ENCODE measurements around the gene MADD. TPM values are rescaled to one million over a fixed set of nuclear protein-coding genes. Genes with fewer than 3 reads are reported as not detected.

The MADD gene
- total and polyA plus RNA-seq, 2 experiments from 2014 or later: 13.4 to 43.8 TPM

DNA sequence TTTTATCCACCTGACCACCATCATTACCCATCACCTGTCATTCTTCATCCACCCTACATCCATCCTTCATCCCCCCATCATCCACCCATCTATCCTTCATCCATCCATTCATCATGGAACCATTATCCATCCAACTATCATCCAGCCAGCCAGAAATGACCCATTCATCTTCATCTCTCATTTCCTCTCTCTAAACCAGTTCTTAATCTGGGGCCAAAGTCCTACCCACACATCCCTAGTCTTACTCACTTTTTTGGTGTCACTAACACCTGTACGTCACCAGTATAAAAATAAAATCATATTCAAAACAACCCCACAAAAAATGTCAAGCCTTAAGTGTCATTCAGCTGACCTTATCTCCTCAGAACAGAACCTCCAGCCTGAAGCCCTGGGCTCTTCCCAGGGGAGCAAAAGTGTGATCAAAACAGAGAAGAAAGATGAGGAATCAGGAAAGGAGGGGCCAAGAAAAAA, 96.1 kb downstream of the MADD start:
- no peak overlapping the region for H2AFZ ChIP-seq
- no peaks in the 10 kb centered on the region; the same call in 2 of the 3 replicates for H3K9me3 Mint-ChIP-seq
- ATAC-seq (no peak), DNase-seq (ENCODE audit: low spot score) (no peak)
- H3K9me2 ChIP-seq (ENCODE audit: insufficient read depth): no peaks in the 10 kb centered on the region
- H3K27ac Mint-ChIP-seq: no peak overlapping the region
- H3K4me1 ChIP-seq (ENCODE audit: insufficient read depth): no peaks in the 10 kb centered on the region
- H4K20me1 ChIP-seq (replicated peaks; ENCODE audit: insufficient read depth): no peaks in the 10 kb centered on the region
- no peak overlapping the region for H3K4me3 ChIP-seq
- no peaks in the 10 kb centered on the region for H3K27me3 ChIP-seq (ENCODE audit: insufficient read depth)
- no peaks in the 10 kb centered on the region for H3K36me3 ChIP-seq (ENCODE audit: insufficient read depth)
- H3K36me3 Mint-ChIP-seq (ENCODE audit: low read depth): no peaks in the 10 kb centered on the region
- H3K4me2 ChIP-seq: no peak overlapping the region
- H3K4me3 Mint-ChIP-seq: no peak overlapping the region
- no peak overlapping the region for H3K27ac ChIP-seq (ENCODE audit: low read depth)
- 0 out of 2 replicates have a peak, but pooled peaks cover 3% of the 10 kb centered on the region for H3F3A ChIP-seq (replicated peaks; ENCODE audit: low read depth)
- TF ChIP-seq JUNB (IDR thresholded peaks at IDR 0.05; ENCODE audit: unreplicated experiment) (no peak), EZH2phosphoT487 (IDR thresholded peaks at IDR 0.05; ENCODE audit: unreplicated experiment) (no peak), ZNF331 (CRISPR knock-in tag; IDR thresholded peaks at IDR 0.05; ENCODE audit: low read depth) (no peak), NANOG (IDR thresholded peaks at IDR 0.05; ENCODE audit: borderline replicate concordance) (no peak), EZH2 (IDR thresholded peaks at IDR 0.05; ENCODE audit: low read depth, unreplicated experiment) (no peak)
- TF ChIP-seq, protein P1, sequence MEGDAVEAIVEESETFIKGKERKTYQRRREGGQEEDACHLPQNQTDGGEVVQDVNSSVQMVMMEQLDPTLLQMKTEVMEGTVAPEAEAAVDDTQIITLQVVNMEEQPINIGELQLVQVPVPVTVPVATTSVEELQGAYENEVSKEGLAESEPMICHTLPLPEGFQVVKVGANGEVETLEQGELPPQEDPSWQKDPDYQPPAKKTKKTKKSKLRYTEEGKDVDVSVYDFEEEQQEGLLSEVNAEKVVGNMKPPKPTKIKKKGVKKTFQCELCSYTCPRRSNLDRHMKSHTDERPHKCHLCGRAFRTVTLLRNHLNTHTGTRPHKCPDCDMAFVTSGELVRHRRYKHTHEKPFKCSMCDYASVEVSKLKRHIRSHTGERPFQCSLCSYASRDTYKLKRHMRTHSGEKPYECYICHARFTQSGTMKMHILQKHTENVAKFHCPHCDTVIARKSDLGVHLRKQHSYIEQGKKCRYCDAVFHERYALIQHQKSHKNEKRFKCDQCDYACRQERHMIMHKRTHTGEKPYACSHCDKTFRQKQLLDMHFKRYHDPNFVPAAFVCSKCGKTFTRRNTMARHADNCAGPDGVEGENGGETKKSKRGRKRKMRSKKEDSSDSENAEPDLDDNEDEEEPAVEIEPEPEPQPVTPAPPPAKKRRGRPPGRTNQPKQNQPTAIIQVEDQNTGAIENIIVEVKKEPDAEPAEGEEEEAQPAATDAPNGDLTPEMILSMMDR (conservative IDR thresholded peaks at IDR 0.05; ENCODE audit: low read depth in 2 of 2): no peak
- TF ChIP-seq, protein P2, sequence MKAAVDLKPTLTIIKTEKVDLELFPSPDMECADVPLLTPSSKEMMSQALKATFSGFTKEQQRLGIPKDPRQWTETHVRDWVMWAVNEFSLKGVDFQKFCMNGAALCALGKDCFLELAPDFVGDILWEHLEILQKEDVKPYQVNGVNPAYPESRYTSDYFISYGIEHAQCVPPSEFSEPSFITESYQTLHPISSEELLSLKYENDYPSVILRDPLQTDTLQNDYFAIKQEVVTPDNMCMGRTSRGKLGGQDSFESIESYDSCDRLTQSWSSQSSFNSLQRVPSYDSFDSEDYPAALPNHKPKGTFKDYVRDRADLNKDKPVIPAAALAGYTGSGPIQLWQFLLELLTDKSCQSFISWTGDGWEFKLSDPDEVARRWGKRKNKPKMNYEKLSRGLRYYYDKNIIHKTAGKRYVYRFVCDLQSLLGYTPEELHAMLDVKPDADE (IDR thresholded peaks at IDR 0.05): no peak
- TF ChIP-seq, protein P3, sequence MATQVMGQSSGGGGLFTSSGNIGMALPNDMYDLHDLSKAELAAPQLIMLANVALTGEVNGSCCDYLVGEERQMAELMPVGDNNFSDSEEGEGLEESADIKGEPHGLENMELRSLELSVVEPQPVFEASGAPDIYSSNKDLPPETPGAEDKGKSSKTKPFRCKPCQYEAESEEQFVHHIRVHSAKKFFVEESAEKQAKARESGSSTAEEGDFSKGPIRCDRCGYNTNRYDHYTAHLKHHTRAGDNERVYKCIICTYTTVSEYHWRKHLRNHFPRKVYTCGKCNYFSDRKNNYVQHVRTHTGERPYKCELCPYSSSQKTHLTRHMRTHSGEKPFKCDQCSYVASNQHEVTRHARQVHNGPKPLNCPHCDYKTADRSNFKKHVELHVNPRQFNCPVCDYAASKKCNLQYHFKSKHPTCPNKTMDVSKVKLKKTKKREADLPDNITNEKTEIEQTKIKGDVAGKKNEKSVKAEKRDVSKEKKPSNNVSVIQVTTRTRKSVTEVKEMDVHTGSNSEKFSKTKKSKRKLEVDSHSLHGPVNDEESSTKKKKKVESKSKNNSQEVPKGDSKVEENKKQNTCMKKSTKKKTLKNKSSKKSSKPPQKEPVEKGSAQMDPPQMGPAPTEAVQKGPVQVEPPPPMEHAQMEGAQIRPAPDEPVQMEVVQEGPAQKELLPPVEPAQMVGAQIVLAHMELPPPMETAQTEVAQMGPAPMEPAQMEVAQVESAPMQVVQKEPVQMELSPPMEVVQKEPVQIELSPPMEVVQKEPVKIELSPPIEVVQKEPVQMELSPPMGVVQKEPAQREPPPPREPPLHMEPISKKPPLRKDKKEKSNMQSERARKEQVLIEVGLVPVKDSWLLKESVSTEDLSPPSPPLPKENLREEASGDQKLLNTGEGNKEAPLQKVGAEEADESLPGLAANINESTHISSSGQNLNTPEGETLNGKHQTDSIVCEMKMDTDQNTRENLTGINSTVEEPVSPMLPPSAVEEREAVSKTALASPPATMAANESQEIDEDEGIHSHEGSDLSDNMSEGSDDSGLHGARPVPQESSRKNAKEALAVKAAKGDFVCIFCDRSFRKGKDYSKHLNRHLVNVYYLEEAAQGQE (IDR thresholded peaks at IDR 0.05; ENCODE audit: unreplicated experiment): no peak
- no peaks in the 10 kb centered on the region for H3K4me1 Mint-ChIP-seq
- no peaks in the 10 kb centered on the region for H3K79me2 ChIP-seq (replicated peaks; ENCODE audit: insufficient read depth)
- H3K27me3 Mint-ChIP-seq (ENCODE audit: insufficient read depth, low read depth, poor library complexity): peaks cover 2% of the 10 kb centered on the region

DNA sequence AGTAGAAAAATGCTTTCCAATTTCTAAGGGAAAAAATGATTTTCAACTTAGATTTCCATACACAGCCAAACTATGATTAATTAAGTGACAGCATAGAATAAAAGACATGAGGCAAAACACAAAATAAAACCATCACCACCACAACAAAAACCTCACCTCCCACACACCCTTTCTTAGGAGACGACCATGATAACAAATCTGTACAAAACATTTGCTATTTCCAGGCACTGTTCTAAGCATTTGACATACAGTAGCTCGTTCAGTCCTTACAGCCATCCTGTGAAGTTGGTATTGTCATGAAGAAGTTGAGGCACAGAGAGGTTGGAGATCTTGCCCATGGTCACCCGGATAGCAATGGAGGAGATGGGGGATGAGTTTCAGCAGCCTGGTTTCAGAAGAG, 99.7 kb downstream of the MADD start:
- no peaks in the 10 kb centered on the region for H3K4me1 Mint-ChIP-seq
- Histone ChIP-seq H3K27me3 (ENCODE audit: insufficient read depth) (no peaks in the 10 kb centered on the region), H2AFZ (no peak overlapping the region), H3K4me3 (no peak overlapping the region), H3K4me1 (ENCODE audit: insufficient read depth) (no peaks in the 10 kb centered on the region), H3K79me2 (replicated peaks; ENCODE audit: insufficient read depth) (no peaks in the 10 kb centered on the region), H4K20me1 (replicated peaks; ENCODE audit: insufficient read depth) (no peaks in the 10 kb centered on the region), H3K4me2 (no peak overlapping the region), H3K27ac (ENCODE audit: low read depth) (no peak overlapping the region), H3F3A (replicated peaks; ENCODE audit: low read depth) (no peaks in the 10 kb centered on the region), H3K36me3 (ENCODE audit: insufficient read depth) (no peaks in the 10 kb centered on the region), H3K9me2 (ENCODE audit: insufficient read depth) (no peaks in the 10 kb centered on the region)
- H3K27me3 Mint-ChIP-seq (ENCODE audit: insufficient read depth, low read depth, poor library complexity): peaks cover 2% of the 10 kb centered on the region
- no peaks in the 10 kb centered on the region; the same call in 2 of the 3 replicates for H3K9me3 Mint-ChIP-seq
- ATAC-seq: no peak
- DNase-seq (ENCODE audit: low spot score): no peak
- no peak overlapping the region for H3K4me3 Mint-ChIP-seq
- H3K27ac Mint-ChIP-seq: no peak overlapping the region
- no peaks in the 10 kb centered on the region for H3K36me3 Mint-ChIP-seq (ENCODE audit: low read depth)
- TF ChIP-seq, protein P2 (IDR thresholded peaks at IDR 0.05): no peak
- TF ChIP-seq, protein P1 (conservative IDR thresholded peaks at IDR 0.05; ENCODE audit: low read depth in 2 of 2): no peak
- no peak for TF ChIP-seq POLR2AphosphoS5 (IDR thresholded peaks at IDR 0.05; ENCODE audit: low read depth)
- no peak for TF ChIP-seq ZNF331 (CRISPR knock-in tag; IDR thresholded peaks at IDR 0.05; ENCODE audit: low read depth)

Measured in GM23338 (cell line).